ENCODE data around the gene LRMDA. TPM values are rescaled to one million over a fixed set of nuclear protein-coding genes. Genes with fewer than 3 reads are reported as not detected.

Gene LRMDA
- total RNA-seq, 1 donor from 2014 or later: 7.3 TPM

DNA sequence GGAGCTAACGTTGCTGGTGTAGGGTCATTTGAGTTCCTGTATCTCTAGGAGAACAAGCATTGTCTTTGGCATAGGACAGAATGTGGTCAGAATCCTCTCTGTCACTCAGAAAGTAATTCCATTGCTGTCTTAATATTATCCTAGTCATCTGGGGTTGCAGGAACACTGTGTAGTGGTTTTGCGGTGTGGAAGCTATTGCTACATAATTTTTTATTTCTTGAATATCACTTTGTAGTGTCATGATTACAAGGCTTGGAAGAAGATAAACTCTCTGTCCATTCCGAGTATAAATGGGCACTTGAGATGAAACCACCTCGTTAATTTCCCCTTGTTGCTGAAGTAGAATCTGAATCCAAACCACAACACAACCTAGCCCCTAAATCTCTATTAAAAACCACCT, 919.2 kb downstream of the LRMDA start:
- Histone ChIP-seq H3K9me3 (ENCODE audit: control insufficient read depth in 3 of 3, low read length in 3 of 3) (no peaks in the 10 kb centered on the region), H3K4me3 (ENCODE audit: low read length in 3 of 3) (no peak overlapping the region), H3K27me3 (ENCODE audit: control insufficient read depth in 3 of 3, insufficient read depth in 3 of 3, low read length in 3 of 3) (no peaks in the 10 kb centered on the region), H3K4me1 (ENCODE audit: control insufficient read depth in 3 of 3, insufficient read depth in 3 of 3, low read length in 3 of 3) (no peaks in the 10 kb centered on the region), H3K9ac (ENCODE audit: low read depth in 1 of 3, low read length in 3 of 3) (no peak overlapping the region), H3K27ac (ENCODE audit: low read depth, low read length) (no peak overlapping the region), H3K36me3 (ENCODE audit: control insufficient read depth in 3 of 3, insufficient read depth in 3 of 3, low read length in 3 of 3) (no peaks in the 10 kb centered on the region)

GRCh38 chr10:76352300-76352699, 920.9 kb downstream of the LRMDA start:
- H3K4me3 ChIP-seq (ENCODE audit: low read length in 3 of 3): no peak overlapping the region
- H3K4me1 ChIP-seq (ENCODE audit: control insufficient read depth in 3 of 3, insufficient read depth in 3 of 3, low read length in 3 of 3): no peaks in the 10 kb centered on the region
- no peak overlapping the region for H3K9ac ChIP-seq (ENCODE audit: low read depth in 1 of 3, low read length in 3 of 3)
- no peaks in the 10 kb centered on the region for H3K9me3 ChIP-seq (ENCODE audit: control insufficient read depth in 3 of 3, low read length in 3 of 3)
- no peaks in the 10 kb centered on the region for H3K27me3 ChIP-seq (ENCODE audit: control insufficient read depth in 3 of 3, insufficient read depth in 3 of 3, low read length in 3 of 3)
- no peaks in the 10 kb centered on the region for H3K36me3 ChIP-seq (ENCODE audit: control insufficient read depth in 3 of 3, insufficient read depth in 3 of 3, low read length in 3 of 3)
- no peak overlapping the region for H3K27ac ChIP-seq (ENCODE audit: low read depth, low read length)

GRCh38 chr10:76353237-76353851, 921.9 kb downstream of the LRMDA start:
- Histone ChIP-seq H3K4me3 (ENCODE audit: low read length in 3 of 3) (no peak overlapping the region), H3K27me3 (ENCODE audit: control insufficient read depth in 3 of 3, insufficient read depth in 3 of 3, low read length in 3 of 3) (no peaks in the 10 kb centered on the region), H3K27ac (ENCODE audit: low read depth, low read length) (no peak overlapping the region), H3K36me3 (ENCODE audit: control insufficient read depth in 3 of 3, insufficient read depth in 3 of 3, low read length in 3 of 3) (no peaks in the 10 kb centered on the region), H3K4me1 (ENCODE audit: control insufficient read depth in 3 of 3, insufficient read depth in 3 of 3, low read length in 3 of 3) (no peaks in the 10 kb centered on the region), H3K9me3 (ENCODE audit: control insufficient read depth in 3 of 3, low read length in 3 of 3) (no peaks in the 10 kb centered on the region), H3K9ac (ENCODE audit: low read depth in 1 of 3, low read length in 3 of 3) (no peak overlapping the region)

- no peaks in the 10 kb centered on the region for H3K27me3 ChIP-seq (ENCODE audit: control insufficient read depth in 3 of 3, insufficient read depth in 3 of 3, low read length in 3 of 3)
- no peak overlapping the region for H3K4me3 ChIP-seq (ENCODE audit: low read length in 3 of 3)
- no peaks in the 10 kb centered on the region for H3K4me1 ChIP-seq (ENCODE audit: control insufficient read depth in 3 of 3, insufficient read depth in 3 of 3, low read length in 3 of 3)
- H3K9ac ChIP-seq (ENCODE audit: low read depth in 1 of 3, low read length in 3 of 3): no peak overlapping the region
- H3K9me3 ChIP-seq (ENCODE audit: control insufficient read depth in 3 of 3, low read length in 3 of 3): no peaks in the 10 kb centered on the region
- no peaks in the 10 kb centered on the region for H3K36me3 ChIP-seq (ENCODE audit: control insufficient read depth in 3 of 3, insufficient read depth in 3 of 3, low read length in 3 of 3)
- no peak overlapping the region for H3K27ac ChIP-seq (ENCODE audit: low read depth, low read length)
Observed at GRCh38 chr10:76354212-76354738, 922.9 kb downstream of the LRMDA start.

DNA sequence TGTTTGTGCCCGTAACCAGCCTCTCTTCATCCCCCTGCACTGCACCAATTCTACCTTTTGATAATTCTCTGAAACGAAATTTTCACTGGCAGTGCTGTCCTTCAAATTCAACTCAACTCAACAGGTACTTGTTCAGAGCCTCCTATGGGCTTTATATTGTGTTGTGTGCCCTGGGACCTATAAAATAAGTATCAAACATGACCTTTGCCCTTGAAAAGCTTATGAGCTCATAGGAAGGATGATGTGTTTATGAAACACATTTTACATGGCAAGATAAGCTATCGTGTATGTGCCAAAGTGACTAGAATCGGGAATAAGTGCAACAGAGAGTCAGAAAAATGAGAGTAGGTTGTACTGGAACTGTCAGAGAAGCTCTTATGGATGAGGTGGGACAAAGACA, 923.5 kb downstream of the LRMDA start:
- Histone ChIP-seq H3K4me1 (ENCODE audit: control insufficient read depth in 3 of 3, insufficient read depth in 3 of 3, low read length in 3 of 3) (no peaks in the 10 kb centered on the region), H3K27ac (ENCODE audit: low read depth, low read length) (no peak overlapping the region), H3K9ac (ENCODE audit: low read depth in 1 of 3, low read length in 3 of 3) (no peak overlapping the region), H3K9me3 (ENCODE audit: control insufficient read depth in 3 of 3, low read length in 3 of 3) (no peaks in the 10 kb centered on the region), H3K27me3 (ENCODE audit: control insufficient read depth in 3 of 3, insufficient read depth in 3 of 3, low read length in 3 of 3) (no peaks in the 10 kb centered on the region), H3K36me3 (ENCODE audit: control insufficient read depth in 3 of 3, insufficient read depth in 3 of 3, low read length in 3 of 3) (no peaks in the 10 kb centered on the region), H3K4me3 (ENCODE audit: low read length in 3 of 3) (no peak overlapping the region)

GRCh38 chr10:76356557-76356956, 925.1 kb downstream of the LRMDA start:
- no peaks in the 10 kb centered on the region for H3K4me1 ChIP-seq (ENCODE audit: control insufficient read depth in 3 of 3, insufficient read depth in 3 of 3, low read length in 3 of 3)
- H3K4me3 ChIP-seq (ENCODE audit: low read length in 3 of 3): no peak overlapping the region
- H3K27me3 ChIP-seq (ENCODE audit: control insufficient read depth in 3 of 3, insufficient read depth in 3 of 3, low read length in 3 of 3): no peaks in the 10 kb centered on the region
- no peak overlapping the region for H3K9ac ChIP-seq (ENCODE audit: low read depth in 1 of 3, low read length in 3 of 3)
- H3K27ac ChIP-seq (ENCODE audit: low read depth, low read length): no peak overlapping the region
- no peaks in the 10 kb centered on the region for H3K9me3 ChIP-seq (ENCODE audit: control insufficient read depth in 3 of 3, low read length in 3 of 3)
- no peaks in the 10 kb centered on the region for H3K36me3 ChIP-seq (ENCODE audit: control insufficient read depth in 3 of 3, insufficient read depth in 3 of 3, low read length in 3 of 3)

DNA sequence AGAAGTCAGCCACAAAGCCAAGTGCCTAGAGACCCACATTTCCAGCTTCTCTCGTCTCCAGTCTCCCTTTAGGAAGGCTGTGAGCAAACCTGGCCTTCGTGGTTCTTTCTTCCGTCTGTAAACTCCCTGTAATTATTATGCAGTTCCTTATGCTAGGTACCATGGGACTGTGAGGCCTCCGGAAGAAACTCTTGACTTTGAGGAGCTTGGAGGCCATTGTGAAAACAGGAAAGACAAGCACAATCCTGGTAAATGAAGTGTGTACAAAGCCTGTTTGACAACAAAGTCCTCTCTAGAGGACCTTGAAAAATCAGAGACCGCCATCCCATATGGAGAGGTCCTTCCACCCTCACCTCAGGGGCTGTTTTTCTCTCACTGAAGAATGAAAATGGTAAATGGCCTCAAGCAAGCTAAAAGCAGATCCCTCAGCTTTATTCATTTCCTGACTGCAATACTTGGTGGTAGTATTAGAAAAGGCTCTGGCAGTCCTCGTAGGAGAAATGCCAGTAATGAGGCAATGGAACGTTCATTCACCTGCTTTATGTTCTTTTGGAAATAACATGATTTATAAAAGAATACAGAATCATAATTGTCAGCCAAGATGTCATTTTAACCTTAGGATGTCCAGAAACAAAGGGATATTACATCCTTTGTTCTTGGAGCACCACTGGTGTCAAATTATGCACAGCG, 926.4 kb downstream of the LRMDA start:
- Histone ChIP-seq H3K9me3 (ENCODE audit: control insufficient read depth in 3 of 3, low read length in 3 of 3) (no peaks in the 10 kb centered on the region), H3K4me3 (ENCODE audit: low read length in 3 of 3) (no peak overlapping the region), H3K27me3 (ENCODE audit: control insufficient read depth in 3 of 3, insufficient read depth in 3 of 3, low read length in 3 of 3) (no peaks in the 10 kb centered on the region), H3K27ac (ENCODE audit: low read depth, low read length) (no peak overlapping the region), H3K36me3 (ENCODE audit: control insufficient read depth in 3 of 3, insufficient read depth in 3 of 3, low read length in 3 of 3) (no peaks in the 10 kb centered on the region), H3K9ac (ENCODE audit: low read depth in 1 of 3, low read length in 3 of 3) (no peak overlapping the region), H3K4me1 (ENCODE audit: control insufficient read depth in 3 of 3, insufficient read depth in 3 of 3, low read length in 3 of 3) (no peaks in the 10 kb centered on the region)

DNA sequence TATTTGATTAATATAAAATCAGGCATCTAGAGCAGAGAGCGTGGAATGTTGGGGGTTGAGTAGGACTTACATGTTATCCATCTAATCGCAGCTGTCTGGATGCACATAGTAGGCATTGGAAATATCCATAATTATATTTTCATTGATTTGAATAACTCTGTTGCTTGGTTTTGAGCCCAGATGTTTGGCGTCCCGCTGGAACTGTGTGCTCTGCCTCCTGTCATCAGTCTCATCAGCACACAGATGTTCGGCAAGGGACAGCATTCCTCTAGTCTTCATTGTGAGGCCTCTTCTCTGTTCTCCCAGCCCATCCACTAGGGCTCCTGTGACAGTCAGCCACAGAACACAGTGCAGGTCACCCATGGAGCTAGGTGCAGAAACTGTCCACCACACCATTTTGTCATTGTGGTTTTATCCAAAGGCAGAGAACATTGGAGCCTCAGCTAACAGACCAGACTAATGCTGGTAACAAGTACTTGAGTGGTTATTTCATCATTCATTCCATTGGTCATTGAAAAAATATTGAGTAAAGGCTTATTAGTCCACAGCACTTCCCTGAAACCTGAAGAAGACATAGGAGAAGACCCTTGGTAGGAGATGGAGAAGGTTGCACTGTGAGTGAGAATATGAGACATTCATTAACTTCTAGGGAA, 927.4 kb downstream of the LRMDA start:
- no peaks in the 10 kb centered on the region for H3K27me3 ChIP-seq (ENCODE audit: control insufficient read depth in 3 of 3, insufficient read depth in 3 of 3, low read length in 3 of 3)
- H3K9ac ChIP-seq (ENCODE audit: low read depth in 1 of 3, low read length in 3 of 3): no peak overlapping the region
- no peaks in the 10 kb centered on the region for H3K9me3 ChIP-seq (ENCODE audit: control insufficient read depth in 3 of 3, low read length in 3 of 3)
- no peak overlapping the region for H3K4me3 ChIP-seq (ENCODE audit: low read length in 3 of 3)
- no peak overlapping the region for H3K27ac ChIP-seq (ENCODE audit: low read depth, low read length)
- no peaks in the 10 kb centered on the region for H3K4me1 ChIP-seq (ENCODE audit: control insufficient read depth in 3 of 3, insufficient read depth in 3 of 3, low read length in 3 of 3)
- no peaks in the 10 kb centered on the region for H3K36me3 ChIP-seq (ENCODE audit: control insufficient read depth in 3 of 3, insufficient read depth in 3 of 3, low read length in 3 of 3)

GRCh38 chr10:76375761-76376160, 944.3 kb downstream of the LRMDA start:
- Histone ChIP-seq H3K4me3 (ENCODE audit: low read length in 3 of 3) (no peak overlapping the region), H3K27me3 (ENCODE audit: control insufficient read depth in 3 of 3, insufficient read depth in 3 of 3, low read length in 3 of 3) (no peaks in the 10 kb centered on the region), H3K27ac (ENCODE audit: low read depth, low read length) (no peak overlapping the region), H3K36me3 (ENCODE audit: control insufficient read depth in 3 of 3, insufficient read depth in 3 of 3, low read length in 3 of 3) (no peaks in the 10 kb centered on the region), H3K9me3 (ENCODE audit: control insufficient read depth in 3 of 3, low read length in 3 of 3) (no peaks in the 10 kb centered on the region), H3K4me1 (ENCODE audit: control insufficient read depth in 3 of 3, insufficient read depth in 3 of 3, low read length in 3 of 3) (no peaks in the 10 kb centered on the region), H3K9ac (ENCODE audit: low read depth in 1 of 3, low read length in 3 of 3) (no peak overlapping the region)

- H3K27ac ChIP-seq (ENCODE audit: low read depth, low read length): no peak overlapping the region
- H3K9me3 ChIP-seq (ENCODE audit: control insufficient read depth in 3 of 3, low read length in 3 of 3): no peaks in the 10 kb centered on the region
- no peak overlapping the region for H3K9ac ChIP-seq (ENCODE audit: low read depth in 1 of 3, low read length in 3 of 3)
- no peaks in the 10 kb centered on the region for H3K4me1 ChIP-seq (ENCODE audit: control insufficient read depth in 3 of 3, insufficient read depth in 3 of 3, low read length in 3 of 3)
- H3K4me3 ChIP-seq (ENCODE audit: low read length in 3 of 3): no peak overlapping the region
- H3K36me3 ChIP-seq (ENCODE audit: control insufficient read depth in 3 of 3, insufficient read depth in 3 of 3, low read length in 3 of 3): no peaks in the 10 kb centered on the region
- H3K27me3 ChIP-seq (ENCODE audit: control insufficient read depth in 3 of 3, insufficient read depth in 3 of 3, low read length in 3 of 3): no peaks in the 10 kb centered on the region
Observed at GRCh38 chr10:76382381-76382851, 951.0 kb downstream of the LRMDA start.
